B cell (primary cell): ENCODE measurements around the gene ATG4A. TPM values are rescaled to one million over a fixed set of nuclear protein-coding genes. Genes with fewer than 3 reads are reported as not detected.

Source experiments
- ATAC-seq: fragments of 200-7000 bp; cut with Tn5 transposase; one replicate; pipeline ENCODE4 v1.10.0; 2021; ENCODE audit warnings: low read depth, mild to moderate bottlenecking, moderate number of reproducible peaks, moderate library complexity
- CTCF ChIA-PET: fragments of 350-600 bp; sonication (Branson Sonifier 250); formaldehyde crosslinking; loops from one replicate; lab custom pipeline; 2021; ENCODE audit warnings: antibody characterized with exemption, inconsistent platforms; lab: Charles Lee
- POLR2A ChIA-PET: fragments of 350-600 bp; sonication (Branson Sonifier 250); formaldehyde crosslinking; loops from one replicate; lab custom pipeline; 2021; ENCODE audit warnings: antibody characterized with exemption; lab: Charles Lee
- DNase-seq: peaks from one replicate; pipeline ENCODE4 v3.0.0; 2013
- H2AFZ ChIP-seq: 2 replicates; pipeline ENCODE4 v1.6.1; 2012; ENCODE audit warnings: mild to moderate bottlenecking, low read depth, low read length; ENCODE audit not compliant: insufficient read depth, poor library complexity, severe bottlenecking
- H3K27ac ChIP-seq, 2 donors: 1 replicate in 1 of 2; 2 replicates in 1 of 2; pipeline ENCODE4 v1.5.1; 2012 to 2013; ENCODE audit warnings: low read length in 2 of 2, mild to moderate bottlenecking in 2 of 2, moderate library complexity in 1 of 2
- H3K27me3 ChIP-seq, 4 experiments: fragments of 200-600 bp in 1 of 4; sonication (generic) in 1 of 4; replicated peaks in 1 of 4; 1 replicate in 2 of 4; 2 replicates in 2 of 4; pipeline versions ENCODE4 v1.6.1 to v1.7.0; 2013 to 2016; ENCODE audit warnings: low read length in 3 of 4, mild to moderate bottlenecking in 2 of 4, mixed read lengths in 1 of 4, moderate library complexity in 1 of 4; ENCODE audit not compliant: insufficient read depth in 4 of 4, control insufficient read depth in 3 of 4; ENCODE audit errors: control extremely low read depth in 1 of 4
- H3K36me3 ChIP-seq, 2 experiments: replicated peaks in 1 of 2; 1 replicate in 1 of 2; 2 replicates in 1 of 2; pipeline versions ENCODE4 v1.6.1 to v1.7.1; 2013; ENCODE audit warnings: low read length in 1 of 2; ENCODE audit not compliant: insufficient read depth in 2 of 2, control insufficient read depth in 1 of 2; ENCODE audit errors: control extremely low read depth in 1 of 2, extremely low read depth in 1 of 2
- H3K4me1 ChIP-seq, 2 donors: fragments of 200-600 bp in 1 of 2; sonication (generic) in 1 of 2; 1 replicate in 1 of 2; 2 replicates in 1 of 2; pipeline versions ENCODE4 v1.5.1 to v1.6.1; 2013 to 2017; ENCODE audit warnings: low read length in 2 of 2; ENCODE audit not compliant: control insufficient read depth in 2 of 2, insufficient read depth in 2 of 2
- H3K4me2 ChIP-seq: replicated peaks from 2 replicates; pipeline ENCODE3; 2012; ENCODE audit warnings: mild to moderate bottlenecking, low read depth, low read length; ENCODE audit not compliant: poor library complexity, severe bottlenecking
- H3K4me3 ChIP-seq, 5 experiments: fragments of 200-600 bp in 1 of 5; sonication (generic) in 1 of 5; 1 replicate in 3 of 5; 2 replicates in 2 of 5; pipeline versions ENCODE4 v1.5.1 to v1.7.0; 2011 to 2016; ENCODE audit warnings: low read length in 4 of 5, mild to moderate bottlenecking in 4 of 5, low read depth in 2 of 5, control low read depth in 1 of 5, moderate library complexity in 1 of 5; ENCODE audit not compliant: insufficient read depth in 1 of 5; ENCODE audit errors: control extremely low read depth in 1 of 5, extremely low read depth in 1 of 5
- H3K79me2 ChIP-seq: fragments of 200-600 bp; sonication (generic); one replicate; pipeline ENCODE4 v1.6.0; 2016; ENCODE audit warnings: low read length; ENCODE audit not compliant: control insufficient read depth, insufficient read depth
- H3K9ac ChIP-seq: fragments of 200-600 bp; sonication (generic); 2 replicates; pipeline ENCODE4 v1.6.1; 2017; ENCODE audit warnings: mild to moderate bottlenecking, low read length, moderate library complexity
- H3K9me3 ChIP-seq, 3 donors: one replicate each; pipeline versions ENCODE4 v1.6.1 to v1.7.1; 2013; ENCODE audit warnings: low read length in 2 of 3; ENCODE audit not compliant: control insufficient read depth in 2 of 3, insufficient read depth in 1 of 3; ENCODE audit errors: control extremely low read depth in 1 of 3
- H4K20me1 ChIP-seq: 2 replicates; pipeline ENCODE4 v1.6.0; 2012; ENCODE audit warnings: mild to moderate bottlenecking, low read length; ENCODE audit not compliant: insufficient read depth, control insufficient read depth, poor library complexity, severe bottlenecking
- H3K27ac Mint-ChIP-seq: one replicate; pipeline ENCODE4 v1.8.0; 2021; ENCODE audit warnings: mixed read lengths
- H3K27me3 Mint-ChIP-seq: one replicate; pipeline ENCODE4 v1.8.0; 2021; ENCODE audit warnings: mixed read lengths
- H3K4me1 Mint-ChIP-seq: one replicate; pipeline ENCODE4 v1.8.0; 2021; ENCODE audit warnings: mixed read lengths
- H3K4me3 Mint-ChIP-seq: one replicate; pipeline ENCODE4 v1.8.0; 2021; ENCODE audit warnings: mixed read lengths
- H3K9me3 Mint-ChIP-seq: one replicate; pipeline ENCODE4 v1.8.0; 2022; ENCODE audit warnings: mixed read lengths; ENCODE audit not compliant: insufficient read depth
- EZH2 ChIP-seq: IDR thresholded peaks from 2 replicates; pipeline ENCODE4 v1.6.1; 2012; ENCODE audit warnings: borderline replicate concordance, low read depth, mild to moderate bottlenecking, moderate library complexity, low read length; ENCODE audit not compliant: insufficient read depth, poor library complexity, severe bottlenecking
- WGBS: methylation state at CpG from one replicate; pipeline ENCODE4 v1.1.5; 2013; ENCODE audit warnings: missing lambda C conversion rate; ENCODE audit not compliant: insufficient coverage; 5-methylcytosine and 5-hydroxymethylcytosine counted together
- intact Hi-C: fragments of 100-400 bp; cut with micrococcal nuclease; formaldehyde crosslinking; loops from one replicate; pipeline ENCODE4 v1.10.0; 2022
- polyA plus RNA-seq: library from polyadenylated mRNA; depleted of rRNA; stranded (reverse); fragments of >200 nt; gene quantifications from 2 replicates; pipeline ENCODE4 v1.2.3, GENCODE V29; 2012
- total RNA-seq, 2 donors: library from RNA; stranded (reverse); fragments of 120-200 nt in 1 of 2; gene quantifications; 1 replicate in 1 of 2; 2 replicates in 1 of 2; pipeline versions ENCODE4 v1.2.3 to v1.2.4, GENCODE V29; 2013 to 2022
- TF ChIP-seq, protein P1 (sequence below): fragments of 200-600 bp; IDR thresholded peaks from one replicate; pipeline ENCODE4 v1.8.0; 2022; ENCODE audit warnings: antibody characterized with exemption, mild to moderate bottlenecking

Gene ATG4A
- total and polyA plus RNA-seq, 2 donors (not counting 1 experiment from before 2014, with no cell fraction given): 6.1 to 11.4 TPM

DNA sequence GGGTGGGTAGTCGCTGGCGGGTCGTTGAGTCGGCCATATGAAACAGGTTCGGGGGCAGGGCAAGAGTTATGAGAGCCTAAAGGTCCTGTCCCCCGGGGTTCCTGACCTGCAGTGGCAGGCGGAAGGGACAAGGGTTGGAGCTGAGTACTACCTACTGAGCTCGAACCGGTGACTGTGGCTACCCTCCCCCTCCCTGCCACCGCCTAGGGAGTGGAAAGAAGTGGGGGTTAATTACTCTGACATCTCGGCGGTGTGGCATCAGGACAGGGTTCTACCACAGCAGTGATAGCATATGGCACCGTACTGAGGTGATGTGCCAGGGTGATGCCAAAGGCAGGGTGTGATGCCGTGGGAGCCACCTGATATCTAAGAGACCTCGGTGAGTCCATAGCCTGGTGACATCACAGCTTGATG is 307 bp downstream of the ATG4A start:
- DNase-seq: no peak
- CTCF ChIA-PET: interaction anchor here (0.6 to 0.7 kb wide), 2 partner anchors 9 to 433 kb away, joined by 3 to 4 read pairs; no protein-coding TSS in a partner anchor

DNA sequence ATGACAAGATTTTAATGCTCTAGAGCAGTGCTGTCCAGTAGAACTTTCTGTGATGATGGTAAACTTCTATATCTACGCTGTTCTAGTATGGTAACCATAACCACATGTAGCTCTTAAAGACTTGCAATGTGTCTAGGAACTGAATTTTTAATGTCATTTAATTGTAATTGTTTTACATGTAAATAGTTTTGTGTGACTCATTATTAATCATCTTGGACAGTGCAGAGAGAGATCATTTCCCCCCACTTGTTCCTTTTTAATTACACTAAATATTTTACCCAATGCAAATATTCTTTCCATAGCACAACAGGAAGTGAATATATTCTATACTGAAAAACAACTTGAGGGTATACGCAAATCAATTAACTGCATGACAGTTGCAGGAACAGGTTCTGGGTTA is 5.8 kb downstream of the ATG4A start:
- POLR2A ChIA-PET: no interaction called here
- Histone ChIP-seq H3K27ac (no peak overlapping the region), H3K79me2 (no peaks in the 10 kb centered on the region), H3K9me3 (no peaks in the 10 kb centered on the region), H3K27me3 (no peaks in the 10 kb centered on the region), H3K4me3 (no peak overlapping the region), H4K20me1 (no peaks in the 10 kb centered on the region), H2AFZ (no peak overlapping the region), H3K4me2 (no peak overlapping the region), H3K4me1 (no peaks in the 10 kb centered on the region), H3K9ac (no peak overlapping the region), H3K36me3 (no peaks in the 10 kb centered on the region)
- no peak for ATAC-seq
- intact Hi-C loops: loop anchor here (10.0 kb wide), 1 partner anchor 1293 kb away; the partner anchor contains the start of gene TBC1D8B
- no CpG with 5 or more reads among the region's 2 CpGs for WGBS
- no peak for TF ChIP-seq EZH2
- TF ChIP-seq, protein P1, sequence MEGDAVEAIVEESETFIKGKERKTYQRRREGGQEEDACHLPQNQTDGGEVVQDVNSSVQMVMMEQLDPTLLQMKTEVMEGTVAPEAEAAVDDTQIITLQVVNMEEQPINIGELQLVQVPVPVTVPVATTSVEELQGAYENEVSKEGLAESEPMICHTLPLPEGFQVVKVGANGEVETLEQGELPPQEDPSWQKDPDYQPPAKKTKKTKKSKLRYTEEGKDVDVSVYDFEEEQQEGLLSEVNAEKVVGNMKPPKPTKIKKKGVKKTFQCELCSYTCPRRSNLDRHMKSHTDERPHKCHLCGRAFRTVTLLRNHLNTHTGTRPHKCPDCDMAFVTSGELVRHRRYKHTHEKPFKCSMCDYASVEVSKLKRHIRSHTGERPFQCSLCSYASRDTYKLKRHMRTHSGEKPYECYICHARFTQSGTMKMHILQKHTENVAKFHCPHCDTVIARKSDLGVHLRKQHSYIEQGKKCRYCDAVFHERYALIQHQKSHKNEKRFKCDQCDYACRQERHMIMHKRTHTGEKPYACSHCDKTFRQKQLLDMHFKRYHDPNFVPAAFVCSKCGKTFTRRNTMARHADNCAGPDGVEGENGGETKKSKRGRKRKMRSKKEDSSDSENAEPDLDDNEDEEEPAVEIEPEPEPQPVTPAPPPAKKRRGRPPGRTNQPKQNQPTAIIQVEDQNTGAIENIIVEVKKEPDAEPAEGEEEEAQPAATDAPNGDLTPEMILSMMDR: no peak
- no peak for DNase-seq
- no peak overlapping the region for H3K4me3 Mint-ChIP-seq
- H3K9me3 Mint-ChIP-seq: no peaks in the 10 kb centered on the region
- H3K27me3 Mint-ChIP-seq: no peaks in the 10 kb centered on the region
- CTCF ChIA-PET: no interaction called here
- H3K4me1 Mint-ChIP-seq: peaks cover 1% of the 10 kb centered on the region
- no peak overlapping the region for H3K27ac Mint-ChIP-seq

More for the DNA sequence above, 307 bp downstream of the ATG4A start:
- Mint-ChIP-seq H3K27me3 (no peaks in the 10 kb centered on the region), H3K4me3 (no peak overlapping the region), H3K4me1 (peaks cover 5% of the 10 kb centered on the region), H3K27ac (no peak overlapping the region), H3K9me3 (no peaks in the 10 kb centered on the region)
- peak overlapping the region; percentile 74 for H3K9ac ChIP-seq
- WGBS: 3% methylated on average over 10 of the region's 15 CpGs
- H3K79me2 ChIP-seq: peaks cover 10% of the 10 kb centered on the region
- H3K36me3 ChIP-seq: peaks cover 0 to 14% of the 10 kb centered on the region in 2 experiments
- H3K9me3 ChIP-seq: no peaks in the 10 kb centered on the region
- TF ChIP-seq, protein P1: no peak
- TF ChIP-seq EZH2: no peak
- intact Hi-C loops: loop anchor here (1.0 to 10.0 kb wide), 5 partner anchors 464 to 1910 kb away; partner anchors contain the start of genes PRPS1, RADX, RBM41 and TBC1D8B
- peaks cover 4 to 8% of the 10 kb centered on the region in 2 donors for H3K4me1 ChIP-seq
- peak overlapping the region; percentile 52 to 77 (median 75) for H3K4me3 ChIP-seq
- no peaks in the 10 kb centered on the region for H3K27me3 ChIP-seq
- H3K27ac ChIP-seq: peak overlapping the region; percentile 83 to 87
- H3K4me2 ChIP-seq: peak overlapping the region; percentile 79
- H4K20me1 ChIP-seq: no peaks in the 10 kb centered on the region
- ATAC-seq: peak; percentile 12
- POLR2A ChIA-PET: interaction anchor here (0.6 kb wide), 1 partner anchor 419 kb away, joined by 3 read pairs; no protein-coding TSS in a partner anchor
- H2AFZ ChIP-seq: peak overlapping the region; percentile 83
